Caco-2 (cell line): ENCODE data around the gene COLEC12. TPM values are rescaled to one million over a fixed set of nuclear protein-coding genes. Genes with fewer than 3 reads are reported as not detected.
A peak's percentile ranks its signal among the peaks of the same experiment; 100 is the strongest.

Experiments
- BruUV-seq: library from RNA; stranded (reverse); fragments of 400-500 nt; replicated peaks from 2 replicates; lab custom pipeline; 2021; lab: Mats Ljungman, UMichigan
- CTCF ChIA-PET: fragments of 300-600 bp; sonication (Branson Sonifier 250); formaldehyde crosslinking; loops from one replicate; lab custom pipeline; 2022; ENCODE audit warnings: antibody characterized with exemption; lab: Charles Lee
- POLR2A ChIA-PET: fragments of 300-600 bp; sonication (Branson Sonifier 250); formaldehyde crosslinking; loops from one replicate; lab custom pipeline; 2022; ENCODE audit warnings: antibody characterized with exemption; lab: Charles Lee
- DNase-seq, 2 experiments: peaks; one replicate each; pipeline versions ENCODE4 v3.0.0 to v3.0.0-alpha.2; 2020 to 2022
- H3K27me3 ChIP-seq: replicated peaks from 2 replicates; pipeline ENCODE4 v1.6.0; 2011; ENCODE audit warnings: low read length; ENCODE audit not compliant: control insufficient read depth, insufficient read depth
- H3K36me3 ChIP-seq: 2 replicates; pipeline ENCODE4 v1.5.1; 2011; ENCODE audit warnings: low read length; ENCODE audit not compliant: control insufficient read depth, insufficient read depth
- H3K4me1 ChIP-seq: fragments of 250-450 bp; sonication (Bioruptor Pico); 2 replicates; pipeline ENCODE4 v1.5.1; 2020; ENCODE audit warnings: mild to moderate bottlenecking
- H3K4me3 ChIP-seq: 2 replicates; pipeline ENCODE4 v1.5.1; 2011; ENCODE audit warnings: low read depth, mild to moderate bottlenecking, control low read depth, low read length
- H3K9me3 ChIP-seq: fragments of 250-450 bp; sonication (Bioruptor Pico); 2 replicates; pipeline ENCODE4 v1.5.1; 2020; ENCODE audit warnings: mild to moderate bottlenecking, moderate library complexity
- H3K27ac Mint-ChIP-seq: one replicate; pipeline ENCODE4 v1.8.0; 2022; ENCODE audit warnings: mixed read lengths; ENCODE audit not compliant: unreplicated experiment
- H3K27me3 Mint-ChIP-seq: one replicate; pipeline ENCODE4 v1.8.0; 2022; ENCODE audit warnings: mixed read lengths; ENCODE audit not compliant: insufficient read depth, unreplicated experiment
- H3K36me3 Mint-ChIP-seq: one replicate; pipeline ENCODE4 v1.8.0; 2022; ENCODE audit warnings: mild to moderate bottlenecking, mixed read lengths; ENCODE audit not compliant: insufficient read depth, unreplicated experiment
- H3K4me1 Mint-ChIP-seq: one replicate; pipeline ENCODE4 v1.8.0; 2022; ENCODE audit warnings: low read depth, mixed read lengths; ENCODE audit not compliant: unreplicated experiment
- H3K4me3 Mint-ChIP-seq: one replicate; pipeline ENCODE4 v1.8.0; 2022; ENCODE audit warnings: mild to moderate bottlenecking, moderate library complexity, mixed read lengths; ENCODE audit not compliant: unreplicated experiment
- H3K9me3 Mint-ChIP-seq: one replicate; pipeline ENCODE4 v1.8.0; 2022; ENCODE audit warnings: mixed read lengths; ENCODE audit not compliant: unreplicated experiment
- CTCF ChIP-seq, 2 experiments: fragments of 200-600 bp in 1 of 2; IDR thresholded peaks; 1 replicate in 1 of 2; 2 replicates in 1 of 2; pipeline versions ENCODE4 v1.5.1 to v1.8.0; 2011 to 2022; ENCODE audit warnings: antibody characterized with exemption in 1 of 2, control low read depth in 1 of 2, inconsistent platforms in 1 of 2, low read depth in 1 of 2, low read length in 1 of 2, mild to moderate bottlenecking in 1 of 2, moderate library complexity in 1 of 2; ENCODE audit not compliant: insufficient read depth in 1 of 2, severe bottlenecking in 1 of 2, unreplicated experiment in 1 of 2
- intact Hi-C: fragments of 100-400 bp; cut with micrococcal nuclease; formaldehyde crosslinking; loops from one replicate; pipeline ENCODE4 v1.10.0; 2022; ENCODE audit not compliant: unreplicated experiment
- total RNA-seq: library from RNA; stranded (reverse); gene quantifications from 2 replicates; pipeline ENCODE4 v1.2.3, GENCODE V29; 2022

COLEC12 gene
- total RNA-seq, 1 experiment from 2014 or later: 0.09 TPM

- H3K36me3 Mint-ChIP-seq: no peaks in the 10 kb centered on the region
- H3K27ac Mint-ChIP-seq: no peak overlapping the region
- Histone ChIP-seq H3K9me3 (no peaks in the 10 kb centered on the region), H3K36me3 (no peaks in the 10 kb centered on the region), H3K4me3 (no peak overlapping the region), H3K27me3 (no peaks in the 10 kb centered on the region), H3K4me1 (peaks cover 10% of the 10 kb centered on the region)
- H3K4me1 Mint-ChIP-seq: peaks cover 6% of the 10 kb centered on the region
- no peaks in the 10 kb centered on the region for H3K27me3 Mint-ChIP-seq
- intact Hi-C loops: no loop called here
- CTCF ChIA-PET: no interaction called here
- DNase-seq: no peak
- no peaks in the 10 kb centered on the region for H3K9me3 Mint-ChIP-seq
- POLR2A ChIA-PET: no interaction called here
- no TSS peak for BruUV-seq
- no peak for TF ChIP-seq CTCF (IDR thresholded peaks at IDR 0.05; ENCODE audit: insufficient read depth in 1 of 2, low read depth in 1 of 2, low read length in 1 of 2, severe bottlenecking in 1 of 2, unreplicated experiment in 1 of 2)
- no peak overlapping the region for H3K4me3 Mint-ChIP-seq
These were observed 77.5 kb downstream of the COLEC12 start for GRCh38 chr18:422966-423365.

- BruUV-seq: no TSS peak
- Histone ChIP-seq H3K4me3 (no peak overlapping the region), H3K27me3 (no peaks in the 10 kb centered on the region), H3K4me1 (peaks cover 10% of the 10 kb centered on the region), H3K9me3 (no peaks in the 10 kb centered on the region), H3K36me3 (no peaks in the 10 kb centered on the region)
- Mint-ChIP-seq H3K36me3 (no peaks in the 10 kb centered on the region), H3K9me3 (no peaks in the 10 kb centered on the region), H3K4me3 (no peak overlapping the region), H3K27ac (no peak overlapping the region), H3K4me1 (peaks cover 6% of the 10 kb centered on the region), H3K27me3 (no peaks in the 10 kb centered on the region)
- peak in 1 of 2 experiments; percentile 6 for DNase-seq
- POLR2A ChIA-PET: no interaction called here
- intact Hi-C loops: no loop called here
- TF ChIP-seq CTCF (IDR thresholded peaks at IDR 0.05; ENCODE audit: insufficient read depth in 1 of 2, low read depth in 1 of 2, low read length in 1 of 2, severe bottlenecking in 1 of 2, unreplicated experiment in 1 of 2): no peak
- CTCF ChIA-PET: interaction anchor here (0.6 kb wide), 1 partner anchor 45 kb away, joined by 3 read pairs; no protein-coding TSS in a partner anchor
These were observed 79.0 kb downstream of the COLEC12 start for GRCh38 chr18:421247-422155.

- no TSS peak for BruUV-seq
- no peaks in the 10 kb centered on the region for H3K36me3 Mint-ChIP-seq
- peaks cover 6% of the 10 kb centered on the region for H3K4me1 Mint-ChIP-seq
- no peaks in the 10 kb centered on the region for H3K9me3 ChIP-seq
- no peak overlapping the region for H3K4me3 Mint-ChIP-seq
- H3K27ac Mint-ChIP-seq: no peak overlapping the region
- H3K9me3 Mint-ChIP-seq: no peaks in the 10 kb centered on the region
- H3K27me3 ChIP-seq: no peaks in the 10 kb centered on the region
- H3K4me3 ChIP-seq: no peak overlapping the region
- no peaks in the 10 kb centered on the region for H3K27me3 Mint-ChIP-seq
- H3K4me1 ChIP-seq: peaks cover 10% of the 10 kb centered on the region
- H3K36me3 ChIP-seq: no peaks in the 10 kb centered on the region
- TF ChIP-seq CTCF (IDR thresholded peaks at IDR 0.05; ENCODE audit: insufficient read depth in 1 of 2, low read depth in 1 of 2, low read length in 1 of 2, severe bottlenecking in 1 of 2, unreplicated experiment in 1 of 2): no peak
- POLR2A ChIA-PET: no interaction called here
- no peak for DNase-seq
- intact Hi-C loops: no loop called here
- CTCF ChIA-PET: no interaction called here
These were observed 79.7 kb downstream of the COLEC12 start for GRCh38 chr18:420661-421246.
